D721Med (cell line): ENCODE results near the gene NDUFA8.

Source experiments
- DNase-seq: peaks from one replicate; pipeline ENCODE4 v3.0.0; 2011; ENCODE audit warnings: low spot score; ENCODE audit not compliant: insufficient read length
- FAIRE-seq: peaks from 2 replicates; lab custom pipeline; 2011; peaks lifted over from hg19 to GRCh38; lab: Jason Lieb, UNC
- CTCF ChIP-seq: IDR thresholded peaks from 2 replicates; pipeline ENCODE4 v1.5.1; 2012; ENCODE audit warnings: mild to moderate bottlenecking, control low read depth; ENCODE audit not compliant: insufficient read depth; ENCODE audit errors: missing control alignments

The NDUFA8 gene

DNA sequence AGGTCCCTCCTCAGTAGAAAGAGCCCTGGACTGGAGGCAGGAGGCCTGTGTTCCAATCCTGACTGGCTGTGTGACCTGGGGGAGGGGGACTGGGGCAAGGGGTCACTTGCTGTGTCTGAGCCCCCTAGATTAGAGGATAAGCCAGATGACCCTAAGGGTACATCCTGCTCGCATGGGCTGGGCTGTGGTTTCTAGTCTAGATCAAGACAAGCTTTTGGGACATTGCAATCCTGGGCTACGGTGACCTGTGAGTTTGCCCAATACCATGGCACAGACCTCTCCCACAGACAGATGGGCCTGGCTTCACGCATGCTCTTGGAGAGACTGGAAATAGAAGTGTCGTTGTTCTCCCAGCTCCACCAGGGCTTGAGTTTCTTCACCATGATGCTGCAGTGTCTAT, 27.0 kb downstream of the NDUFA8 start:
- no peak for TF ChIP-seq CTCF

DNA sequence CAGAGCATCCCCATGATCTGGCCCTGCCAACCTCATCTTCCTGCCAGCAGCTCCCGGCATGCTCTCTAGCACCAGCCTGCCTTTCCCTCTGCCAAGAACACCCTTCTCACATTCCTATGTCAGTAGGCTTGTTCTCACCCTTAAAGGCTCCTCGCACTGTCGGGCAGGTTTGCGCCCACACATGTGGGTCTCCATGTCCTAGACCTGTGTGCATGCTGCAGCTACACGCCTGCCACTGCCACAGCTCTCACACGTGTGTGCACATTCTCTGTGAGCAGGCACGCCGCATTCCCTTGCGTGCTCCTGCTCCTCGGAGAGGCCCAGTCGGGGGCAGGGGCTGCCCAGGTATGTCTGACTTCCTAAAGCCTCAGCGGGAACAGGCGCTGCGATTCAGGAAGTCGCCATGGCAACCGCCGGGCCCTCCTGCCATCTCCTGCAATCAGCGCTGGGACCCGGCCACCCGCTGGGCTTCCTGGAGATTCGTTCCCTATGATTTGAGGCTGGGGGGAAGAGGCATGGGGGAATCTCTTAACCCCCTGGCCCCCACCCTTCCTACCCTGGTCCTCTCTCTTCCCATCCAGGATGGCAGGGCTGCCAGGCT, 28.1 kb downstream of the NDUFA8 start:
- no peak for DNase-seq
- no peak for FAIRE-seq
- no peak for TF ChIP-seq CTCF

More for the DNA sequence above, 27.0 kb downstream of the NDUFA8 start:
- DNase-seq (no peak), FAIRE-seq (no peak)

- DNase-seq (no peak), FAIRE-seq (no peak)
- TF ChIP-seq CTCF: no peak
These were observed 28.7 kb downstream of the NDUFA8 start for GRCh38 chr9:122130837-122131236.

- TF ChIP-seq CTCF: no peak
- no peak for FAIRE-seq
These were observed 29.6 kb downstream of the NDUFA8 start for GRCh38 chr9:122129969-122130368.

DNA sequence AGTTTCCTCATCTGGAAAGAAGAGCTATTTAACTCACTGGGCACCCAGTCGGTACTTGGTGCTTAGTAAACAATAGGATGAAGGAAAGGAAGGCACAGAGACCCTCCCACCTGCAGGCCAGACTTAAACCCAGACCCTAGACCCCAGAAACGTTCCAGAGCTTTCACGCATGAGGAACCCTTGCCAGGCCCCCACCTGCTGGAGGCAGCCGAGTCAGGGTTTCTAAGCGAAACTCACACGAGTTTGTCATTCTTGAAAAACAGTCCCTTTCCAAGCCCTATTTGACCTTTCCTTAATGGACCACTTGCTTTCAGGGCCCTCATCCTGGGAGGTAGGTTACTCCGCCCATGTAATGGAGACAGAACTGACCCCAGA, 30.6 kb downstream of the NDUFA8 start:
- TF ChIP-seq CTCF: no peak
- DNase-seq (no peak), FAIRE-seq (no peak)

More at GRCh38 chr9:122129969-122130368, 29.6 kb downstream of the NDUFA8 start:
- DNase-seq: no peak

- FAIRE-seq: no peak
- TF ChIP-seq CTCF: no peak
- DNase-seq: no peak
These were observed 31.3 kb downstream of the NDUFA8 start for GRCh38 chr9:122128007-122128968.
